ENCODE measurements around the gene REPIN1. TPM values are rescaled to one million over a fixed set of nuclear protein-coding genes. Genes with fewer than 3 reads are reported as not detected.

The REPIN1 gene
- total and polyA plus RNA-seq, 9 of the 15 experiments (the other 6 are each of a cell fraction or from before 2014, with no cell fraction given), result 8.1 to 283 (median 94.3) TPM

GRCh38 chr7:150322114-150322832 lies 46.3 kb upstream of the REPIN1 start (continued):
- TF ChIP-seq AFF4 (CRISPR knock-in tag; IDR thresholded peaks at IDR 0.05) (no peak), ZNF668 (CRISPR knock-in tag; IDR thresholded peaks at IDR 0.05) (peak; percentile 94), MLLT1 (IDR thresholded peaks at IDR 0.05) (peak; percentile 12 to 42; a peak in 1 of 4 replicates), TARDBP (IDR thresholded peaks at IDR 0.05) (no peak), ZNF121 (CRISPR knock-in tag; conservative IDR thresholded peaks at IDR 0.05) (no peak), E2F4 (CRISPR knock-in tag; IDR thresholded peaks at IDR 0.05; ENCODE audit: low read depth) (no peak), RNF2 (IDR thresholded peaks at IDR 0.05) (no peak), ZNF764 (CRISPR knock-in tag; IDR thresholded peaks at IDR 0.05; ENCODE audit: low read depth) (no peak), ASH1L (IDR thresholded peaks at IDR 0.05; ENCODE audit: borderline replicate concordance, low read depth, partially characterized antibody) (no peak), ZNF644 (tag; IDR thresholded peaks at IDR 0.05; ENCODE audit: low read depth) (peak; percentile 71; the same call in 1 of the 2 replicates), GTF2B (IDR thresholded peaks at IDR 0.05; ENCODE audit: extremely low read depth, insufficient read length) (no peak), RAD51 (IDR thresholded peaks at IDR 0.05; ENCODE audit: borderline replicate concordance, low read depth) (no peak), FUS (optimal IDR thresholded peaks at IDR 0.05; ENCODE audit: low read depth, low read length) (no peak), MEF2A (IDR thresholded peaks at IDR 0.05; ENCODE audit: control insufficient read depth, low read depth, low read length) (no peak), BRD9 (IDR thresholded peaks at IDR 0.05; ENCODE audit: low read depth, partially characterized antibody) (no peak), CXXC5 (CRISPR knock-in tag; IDR thresholded peaks at IDR 0.05) (peak; percentile 61), UBTF (IDR thresholded peaks at IDR 0.05; ENCODE audit: borderline replicate concordance in 1 of 2, low read depth in 2 of 2, low read length in 2 of 2) (no peak)

Data from K562 (cell line).